Upper lobe of left lung (tissue), 6 donors: ENCODE results near the gene SPANXN4. TPM values are rescaled to one million over a fixed set of nuclear protein-coding genes. Genes with fewer than 3 reads are reported as not detected.

Experiments used
- ATAC-seq, 2 donors: fragments of 200-7000 bp; cut with Tn5 transposase; one replicate each; pipeline ENCODE4 v1.9.1; 2022; ENCODE audit warnings: mild to moderate bottlenecking in 2 of 2, moderate library complexity in 2 of 2; ENCODE audit not compliant: low FRiP score in 2 of 2
- DNase-seq, 2 donors: peaks; one replicate each; pipeline ENCODE4 v3.0.0-alpha.2; 2019 to 2020
- H3K27ac ChIP-seq, 4 donors: fragments of 200-600 bp; sonication (generic); one replicate each; pipeline ENCODE4 v1.5.1; 2016 to 2019
- H3K27me3 ChIP-seq, 4 donors: fragments of 200-600 bp; sonication (generic); one replicate each; pipeline ENCODE4 v1.5.1; 2017 to 2019
- H3K36me3 ChIP-seq, 4 donors: fragments of 200-600 bp; sonication (generic); one replicate each; pipeline ENCODE4 v1.5.1; 2016 to 2019
- H3K4me1 ChIP-seq, 4 donors: fragments of 200-600 bp; sonication (generic); one replicate each; pipeline ENCODE4 v1.5.1; 2018 to 2019
- H3K4me3 ChIP-seq, 4 donors: fragments of 200-600 bp; sonication (generic); one replicate each; pipeline ENCODE4 v1.5.1; 2017 to 2019; ENCODE audit warnings: mild to moderate bottlenecking in 2 of 4, moderate library complexity in 1 of 4
- H3K9me3 ChIP-seq, 4 donors: fragments of 200-600 bp; sonication (generic); one replicate each; pipeline ENCODE4 v1.5.1; 2018 to 2019
- EP300 ChIP-seq, 4 donors: sonication (generic); formaldehyde crosslinking; IDR thresholded peaks; one replicate each; pipeline ENCODE4 v1.5.1; 2017; ENCODE audit warnings: antibody characterized with exemption in 4 of 4, control low read depth in 2 of 4
- POLR2A ChIP-seq, 4 donors: fragments of 450-650 bp; IDR thresholded peaks; one replicate each; pipeline ENCODE4 v1.5.1; 2016 to 2017; ENCODE audit warnings: antibody characterized with exemption in 4 of 4, mild to moderate bottlenecking in 2 of 4
- POLR2AphosphoS5 ChIP-seq, 2 donors: sonication (generic); formaldehyde crosslinking; IDR thresholded peaks; one replicate each; pipeline ENCODE4 v1.5.1; 2017; ENCODE audit warnings: antibody characterized with exemption in 2 of 2
- WGBS, 2 donors: methylation state at CpG; one replicate each; pipeline ENCODE4 v1.1.5; 2017 to 2018; 5-methylcytosine and 5-hydroxymethylcytosine counted together
- total RNA-seq, 6 donors: library from RNA; depleted of rRNA in 4 of 6; stranded (reverse); fragments of >200 nt in 4 of 6; gene quantifications; one replicate each; pipeline versions ENCODE4 v1.1.0 to v1.2.1, GENCODE V29; 2016 to 2021
- TF ChIP-seq, protein P1 (sequence below), 6 experiments: fragments of 450-650 bp in 4 of 6; fragments of 200-600 bp in 2 of 6; sonication (generic) in 2 of 6; IDR thresholded peaks; one replicate each; pipeline ENCODE4 v1.5.1; 2016 to 2019; ENCODE audit warnings: antibody characterized with exemption in 6 of 6
- donor health status: DM: no; HTN: no; CAD: no; lungs with moderate emphysema.
- donor health status: DM: no; HTN: yes; CAD: no; lungs with severe emphysema.

The SPANXN4 gene
- total RNA-seq, 6 donors from 2014 or later = not detected

DNA sequence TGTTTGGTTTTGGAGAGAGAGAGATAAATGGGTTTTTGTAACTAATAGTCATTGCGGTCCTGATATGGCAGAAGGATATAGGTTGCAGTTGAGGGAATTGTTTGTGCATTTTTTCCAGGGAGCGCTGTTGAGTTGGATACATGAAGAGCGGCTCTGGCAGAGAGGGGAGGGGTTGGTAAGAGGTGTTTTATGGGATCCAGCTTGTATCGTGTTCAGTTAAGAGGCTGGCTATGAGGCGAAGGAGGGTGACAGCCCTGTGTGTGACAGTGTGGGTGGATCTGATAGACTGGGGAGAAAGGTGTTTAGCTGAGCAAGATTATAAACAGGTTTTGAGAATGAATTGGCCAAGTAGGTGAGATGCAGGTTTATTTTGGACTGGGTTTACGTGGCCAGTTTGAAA, 1.5 kb downstream of the SPANXN4 start:
- Histone ChIP-seq H3K27ac (no peak overlapping the region), H3K27me3 (no peaks in the 10 kb centered on the region), H3K36me3 (no peaks in the 10 kb centered on the region), H3K4me3 (no peak overlapping the region), H3K9me3 (no peaks in the 10 kb centered on the region), H3K4me1 (no peaks in the 10 kb centered on the region)
- WGBS, 2 donors = 65 to 73% methylated on average over 6 of the region's 6 CpGs
- TF ChIP-seq POLR2A (IDR thresholded peaks at IDR 0.05) (no peak), POLR2AphosphoS5 (IDR thresholded peaks at IDR 0.05) (no peak), EP300 (IDR thresholded peaks at IDR 0.05) (no peak)
- TF ChIP-seq, protein P1, sequence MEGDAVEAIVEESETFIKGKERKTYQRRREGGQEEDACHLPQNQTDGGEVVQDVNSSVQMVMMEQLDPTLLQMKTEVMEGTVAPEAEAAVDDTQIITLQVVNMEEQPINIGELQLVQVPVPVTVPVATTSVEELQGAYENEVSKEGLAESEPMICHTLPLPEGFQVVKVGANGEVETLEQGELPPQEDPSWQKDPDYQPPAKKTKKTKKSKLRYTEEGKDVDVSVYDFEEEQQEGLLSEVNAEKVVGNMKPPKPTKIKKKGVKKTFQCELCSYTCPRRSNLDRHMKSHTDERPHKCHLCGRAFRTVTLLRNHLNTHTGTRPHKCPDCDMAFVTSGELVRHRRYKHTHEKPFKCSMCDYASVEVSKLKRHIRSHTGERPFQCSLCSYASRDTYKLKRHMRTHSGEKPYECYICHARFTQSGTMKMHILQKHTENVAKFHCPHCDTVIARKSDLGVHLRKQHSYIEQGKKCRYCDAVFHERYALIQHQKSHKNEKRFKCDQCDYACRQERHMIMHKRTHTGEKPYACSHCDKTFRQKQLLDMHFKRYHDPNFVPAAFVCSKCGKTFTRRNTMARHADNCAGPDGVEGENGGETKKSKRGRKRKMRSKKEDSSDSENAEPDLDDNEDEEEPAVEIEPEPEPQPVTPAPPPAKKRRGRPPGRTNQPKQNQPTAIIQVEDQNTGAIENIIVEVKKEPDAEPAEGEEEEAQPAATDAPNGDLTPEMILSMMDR (IDR thresholded peaks at IDR 0.05) = no peak
- ATAC-seq = peak in 1 of 2 donors; percentile 28
- no peak for DNase-seq

DNA sequence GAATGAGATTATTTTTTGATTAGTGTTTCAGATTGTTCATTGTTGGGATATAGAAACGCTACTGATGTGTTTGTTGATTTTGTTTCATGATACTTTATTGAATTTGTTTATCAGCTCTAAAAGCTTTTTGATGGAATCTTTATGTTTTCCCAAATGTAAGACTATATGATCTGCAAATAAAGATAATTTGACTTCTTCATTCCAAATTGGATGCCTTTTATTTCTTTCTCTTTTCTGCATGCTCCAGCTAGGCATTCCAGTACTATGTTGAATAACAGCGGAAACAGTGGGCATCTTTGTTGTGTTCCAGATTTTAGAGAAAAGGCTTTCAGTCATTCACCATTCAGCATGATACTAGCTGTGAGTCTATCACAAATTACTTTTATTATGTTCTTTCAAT, 21.8 kb downstream of the SPANXN4 start:
- no peaks in the 10 kb centered on the region for H3K9me3 ChIP-seq
- WGBS, 2 donors = 37 to 68% methylated on average over 2 of the region's 2 CpGs

DNA sequence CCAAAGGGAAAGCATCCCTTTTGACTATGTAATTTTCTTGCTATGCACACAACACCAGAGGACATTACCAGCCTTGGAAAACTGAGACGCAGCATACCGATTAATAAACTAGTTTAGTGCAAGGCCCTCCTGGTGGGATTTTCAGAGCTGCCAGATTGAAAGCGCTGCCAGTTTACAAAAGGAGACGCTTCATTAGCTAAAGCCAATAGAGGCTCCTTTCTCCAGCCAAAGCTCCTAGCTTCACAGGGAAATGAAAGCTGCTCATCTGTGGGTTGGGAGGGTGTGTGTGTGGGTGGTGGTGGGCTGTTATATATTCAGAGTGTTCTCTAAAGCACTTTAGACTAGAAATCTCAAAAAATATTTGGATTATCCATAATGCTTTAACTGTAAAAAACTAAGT, 32.4 kb downstream of the SPANXN4 start:
- WGBS, 2 donors = 67 to 68% methylated on average over 4 of the region's 4 CpGs
- Histone ChIP-seq H3K4me3 (no peak overlapping the region), H3K36me3 (no peaks in the 10 kb centered on the region), H3K27me3 (no peaks in the 10 kb centered on the region), H3K27ac (no peak overlapping the region), H3K4me1 (no peaks in the 10 kb centered on the region), H3K9me3 (no peaks in the 10 kb centered on the region)
- TF ChIP-seq EP300 (IDR thresholded peaks at IDR 0.05) = no peak
- TF ChIP-seq POLR2AphosphoS5 (IDR thresholded peaks at IDR 0.05) = no peak
- TF ChIP-seq, protein P1 (IDR thresholded peaks at IDR 0.05) = no peak
- TF ChIP-seq POLR2A (IDR thresholded peaks at IDR 0.05) = no peak
- no peak for DNase-seq
- ATAC-seq = no peak

More for the DNA sequence above, 21.8 kb downstream of the SPANXN4 start:
- H3K4me3 ChIP-seq = no peak overlapping the region
- H3K27me3 ChIP-seq = no peaks in the 10 kb centered on the region
- H3K27ac ChIP-seq = no peak overlapping the region
- no peak for ATAC-seq
- no peaks in the 10 kb centered on the region for H3K4me1 ChIP-seq
- H3K36me3 ChIP-seq = no peaks in the 10 kb centered on the region
- no peak for DNase-seq
- TF ChIP-seq POLR2AphosphoS5 (IDR thresholded peaks at IDR 0.05) (no peak), EP300 (IDR thresholded peaks at IDR 0.05) (no peak), POLR2A (IDR thresholded peaks at IDR 0.05) (no peak)
- TF ChIP-seq, protein P1 (IDR thresholded peaks at IDR 0.05) = no peak

DNA sequence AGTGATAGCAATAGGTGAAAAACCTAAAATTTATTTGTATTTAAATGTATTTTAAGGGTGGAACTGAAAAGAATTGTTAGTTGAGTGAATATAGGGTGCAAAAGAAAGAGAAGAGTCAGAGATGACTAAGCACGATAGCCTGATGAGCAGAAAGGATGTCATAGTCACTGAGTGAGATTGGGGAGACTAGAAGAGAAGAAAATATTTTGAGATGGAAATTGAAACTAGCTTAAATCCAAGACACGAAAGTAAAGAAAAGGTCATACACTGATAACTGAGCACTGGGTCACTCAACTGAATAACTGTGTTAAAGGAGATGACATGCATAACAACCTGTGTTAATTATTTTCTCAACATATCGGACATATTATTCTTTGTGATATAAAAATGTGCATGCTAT, 55.5 kb downstream of the SPANXN4 start:
- TF ChIP-seq, protein P1 (IDR thresholded peaks at IDR 0.05) = no peak
- TF ChIP-seq POLR2A (IDR thresholded peaks at IDR 0.05) (no peak), EP300 (IDR thresholded peaks at IDR 0.05) (no peak), POLR2AphosphoS5 (IDR thresholded peaks at IDR 0.05) (no peak)
- Histone ChIP-seq H3K27me3 (no peaks in the 10 kb centered on the region), H3K4me1 (no peaks in the 10 kb centered on the region), H3K27ac (no peak overlapping the region), H3K36me3 (no peaks in the 10 kb centered on the region), H3K4me3 (no peak overlapping the region), H3K9me3 (no peaks in the 10 kb centered on the region)
- DNase-seq = no peak
- WGBS, 2 donors = 79 to 95% methylated on average over 3 of the region's 3 CpGs
- ATAC-seq = no peak

DNA sequence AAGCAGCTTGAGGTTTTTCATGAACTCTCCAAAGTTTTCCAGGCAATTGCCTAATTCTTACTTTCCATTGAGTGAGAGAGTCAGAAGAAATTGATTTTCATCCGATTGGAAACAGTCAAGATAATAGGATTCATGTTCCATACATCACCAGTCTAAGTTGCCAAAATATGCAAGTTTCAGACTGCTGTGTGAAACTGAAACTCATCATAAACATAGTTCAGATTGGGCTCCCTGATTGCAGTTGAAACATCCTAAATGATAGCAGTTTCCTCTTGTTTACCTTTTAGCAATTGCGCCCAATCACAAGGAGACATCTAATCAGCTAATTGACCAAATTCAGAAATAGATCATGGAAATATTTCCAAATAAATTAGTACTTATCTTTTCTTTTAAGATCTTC, 56.8 kb downstream of the SPANXN4 start:
- TF ChIP-seq POLR2A (IDR thresholded peaks at IDR 0.05) = no peak
- H3K4me3 ChIP-seq = no peak overlapping the region
- H3K4me1 ChIP-seq = no peaks in the 10 kb centered on the region
- no peaks in the 10 kb centered on the region for H3K27me3 ChIP-seq
- no peak overlapping the region for H3K27ac ChIP-seq
- 77 to 81% methylated on average over 2 of the region's 2 CpGs for WGBS, 2 donors
- H3K9me3 ChIP-seq = no peaks in the 10 kb centered on the region
- ATAC-seq (no peak), DNase-seq (no peak)
- H3K36me3 ChIP-seq = no peaks in the 10 kb centered on the region
